SJSA1 (cell line): ENCODE measurements around the gene PYM1. TPM values are rescaled to one million over a fixed set of nuclear protein-coding genes. Genes with fewer than 3 reads are reported as not detected.
A peak's percentile ranks its signal among the peaks of the same experiment; 100 is the strongest.

Experiments
- DNase-seq, 2 experiments: peaks; one replicate each; pipeline ENCODE4 v3.0.0-alpha.2; 2015 to 2020; ENCODE audit warnings: low spot score in 2 of 2, low read depth in 1 of 2
- H3K27ac ChIP-seq: fragments of 250-450 bp; sonication (Bioruptor Pico); 2 replicates; pipeline ENCODE4 v1.5.1; 2020; ENCODE audit warnings: mild to moderate bottlenecking, moderate library complexity
- H3K27me3 ChIP-seq: fragments of 250-450 bp; sonication (Bioruptor Pico); replicated peaks from 2 replicates; pipeline ENCODE4 v1.5.1; 2020; ENCODE audit warnings: mild to moderate bottlenecking, moderate library complexity
- H3K36me3 ChIP-seq: fragments of 250-450 bp; sonication (Bioruptor Pico); 2 replicates; pipeline ENCODE4 v1.5.1; 2020; ENCODE audit warnings: mild to moderate bottlenecking
- H3K4me1 ChIP-seq: fragments of 250-450 bp; sonication (Bioruptor Pico); replicated peaks from 2 replicates; pipeline ENCODE4 v1.6.1; 2021; ENCODE audit warnings: mild to moderate bottlenecking
- H3K4me3 ChIP-seq: fragments of 250-450 bp; sonication (Bioruptor Pico); 2 replicates; pipeline ENCODE4 v1.5.1; 2020; ENCODE audit warnings: mild to moderate bottlenecking
- H3K9me3 ChIP-seq: fragments of 250-450 bp; sonication (Bioruptor Pico); replicated peaks from 2 replicates; pipeline ENCODE4 v1.5.1; 2020; ENCODE audit warnings: mild to moderate bottlenecking
- total RNA-seq: library from RNA; depleted of rRNA; stranded (reverse); fragments of >200 nt; shearing (Covaris generic); gene quantifications from 2 replicates; pipeline ENCODE4 v1.2.3, GENCODE V29; 2014

The PYM1 gene
- total RNA-seq, 1 experiment from 2014 or later, result 43.7 TPM

DNA sequence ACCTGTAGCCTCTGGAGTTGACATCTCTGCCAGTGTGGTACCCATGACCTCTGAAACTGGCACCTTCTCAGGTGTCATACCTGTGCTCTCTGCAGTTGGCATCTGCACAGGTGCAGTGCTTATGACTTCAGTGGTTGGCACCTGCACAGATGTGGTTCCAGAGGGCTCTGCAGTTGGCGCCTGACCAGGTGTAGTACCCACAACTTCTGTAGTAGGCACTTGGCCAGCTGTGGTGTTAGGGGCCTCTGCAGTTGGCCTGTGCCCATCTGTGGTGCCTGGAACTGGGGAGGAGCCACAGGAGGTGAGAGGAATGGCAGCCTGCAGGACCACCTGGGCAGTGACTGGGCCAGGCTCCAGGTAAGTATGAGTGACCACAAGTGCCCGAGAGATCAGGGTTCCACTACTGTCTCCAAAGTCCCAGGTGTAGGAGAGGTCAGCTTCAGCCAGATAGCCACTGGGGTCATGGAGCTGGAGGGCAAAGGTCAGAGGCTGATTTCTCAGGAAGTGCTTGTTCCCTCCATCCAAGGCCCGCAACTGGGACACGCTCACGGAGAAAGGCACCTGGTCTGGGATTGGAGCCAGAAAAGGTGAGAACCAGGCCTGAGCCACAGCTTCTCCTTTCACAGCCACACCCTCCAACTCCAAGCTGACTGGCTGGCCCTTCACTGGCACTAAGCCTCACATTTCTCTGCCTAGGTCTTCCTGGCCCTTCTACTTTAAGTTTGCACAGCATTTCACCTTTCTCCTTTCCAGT lies 29.6 kb upstream of the PYM1 start:
- DNase-seq, result no peak
- H3K4me3 ChIP-seq, result no peak overlapping the region
- H3K27me3 ChIP-seq, result no peaks in the 10 kb centered on the region
- no peaks in the 10 kb centered on the region for H3K36me3 ChIP-seq
- H3K4me1 ChIP-seq, result no peaks in the 10 kb centered on the region
- H3K27ac ChIP-seq, result no peak overlapping the region
- no peaks in the 10 kb centered on the region for H3K9me3 ChIP-seq

DNA sequence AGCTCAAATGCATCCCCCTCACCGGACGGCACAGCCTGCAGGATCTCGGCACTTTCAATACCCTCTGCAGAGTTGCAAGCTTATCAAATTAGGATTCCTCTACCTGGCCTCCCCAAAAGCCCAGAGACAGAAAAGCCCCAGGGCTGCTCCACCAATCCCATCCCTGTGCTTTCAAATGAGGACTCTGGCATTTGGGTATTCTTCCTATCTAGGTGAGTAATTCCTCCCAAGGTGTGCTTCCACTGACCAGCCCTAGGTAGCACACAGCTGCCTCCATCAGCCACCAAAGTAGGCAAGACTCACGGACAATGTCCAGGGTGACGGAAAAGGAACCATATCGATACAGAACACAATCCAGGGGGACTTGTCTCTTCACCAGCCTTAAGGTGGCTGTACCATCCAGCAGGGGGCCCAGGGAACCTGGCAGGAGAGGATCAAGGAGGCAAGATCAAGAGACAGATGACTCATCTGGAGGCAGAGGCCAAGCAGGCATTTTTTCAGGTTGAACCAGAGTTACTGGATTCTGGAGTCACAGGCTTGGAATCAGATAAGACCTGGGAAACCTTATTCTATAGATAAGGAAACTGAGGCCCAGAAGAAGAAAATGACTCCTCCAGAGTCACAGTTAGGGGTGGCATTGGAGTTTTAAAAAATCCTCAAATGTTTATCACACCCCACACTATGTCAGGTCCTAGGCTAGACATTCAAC lies 28.3 kb upstream of the PYM1 start:
- H3K27me3 ChIP-seq, result no peaks in the 10 kb centered on the region
- no peak overlapping the region for H3K4me3 ChIP-seq
- H3K36me3 ChIP-seq, result no peaks in the 10 kb centered on the region
- DNase-seq, result peak; percentile 22 to 67
- no peaks in the 10 kb centered on the region for H3K4me1 ChIP-seq
- no peaks in the 10 kb centered on the region for H3K9me3 ChIP-seq
- H3K27ac ChIP-seq, result no peak overlapping the region

DNA sequence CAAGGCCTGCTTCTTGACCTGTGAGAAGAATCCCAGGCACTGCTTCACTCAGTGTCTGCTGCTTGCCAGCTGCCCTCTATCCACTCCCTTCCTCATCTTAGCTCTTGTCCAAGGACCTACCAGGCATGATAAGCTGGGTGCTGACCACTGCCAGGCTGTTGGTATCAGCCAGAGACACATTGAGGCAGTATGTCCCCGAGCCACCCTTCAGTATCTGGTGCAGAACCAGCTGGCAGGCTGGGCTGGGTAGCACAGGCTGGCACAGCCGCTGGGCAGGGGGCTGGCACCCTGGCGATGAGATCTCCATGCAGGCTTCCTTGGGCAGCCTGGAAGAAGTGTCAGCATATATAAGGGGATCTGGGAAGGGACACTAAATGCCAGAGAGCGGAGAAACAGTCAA lies 27.6 kb upstream of the PYM1 start:
- H3K4me1 ChIP-seq, result no peaks in the 10 kb centered on the region
- H3K36me3 ChIP-seq, result no peaks in the 10 kb centered on the region
- DNase-seq, result no peak
- H3K4me3 ChIP-seq, result no peak overlapping the region
- H3K27ac ChIP-seq, result no peak overlapping the region
- H3K27me3 ChIP-seq, result no peaks in the 10 kb centered on the region
- no peaks in the 10 kb centered on the region for H3K9me3 ChIP-seq

DNA sequence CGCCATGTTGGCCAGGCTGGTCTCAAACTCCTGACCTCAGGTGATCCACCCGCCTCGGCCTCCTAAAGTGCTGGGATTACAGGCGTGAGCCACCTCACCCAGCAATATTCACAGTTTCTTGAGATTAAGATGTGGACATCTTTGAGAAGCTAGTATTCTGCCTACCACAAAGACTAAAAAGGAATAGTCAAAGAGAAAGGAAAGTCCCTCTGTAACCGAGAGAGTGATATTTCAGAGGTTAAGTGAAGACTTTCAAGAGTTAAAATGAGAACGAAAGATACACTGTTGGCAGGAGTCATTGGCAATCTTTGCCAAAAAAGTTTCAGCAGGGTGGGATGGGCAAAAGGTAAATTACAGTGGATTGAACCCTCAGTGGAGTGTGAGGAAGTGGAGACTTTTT lies 18.9 kb upstream of the PYM1 start:
- no peaks in the 10 kb centered on the region for H3K4me1 ChIP-seq
- no peak for DNase-seq

DNA sequence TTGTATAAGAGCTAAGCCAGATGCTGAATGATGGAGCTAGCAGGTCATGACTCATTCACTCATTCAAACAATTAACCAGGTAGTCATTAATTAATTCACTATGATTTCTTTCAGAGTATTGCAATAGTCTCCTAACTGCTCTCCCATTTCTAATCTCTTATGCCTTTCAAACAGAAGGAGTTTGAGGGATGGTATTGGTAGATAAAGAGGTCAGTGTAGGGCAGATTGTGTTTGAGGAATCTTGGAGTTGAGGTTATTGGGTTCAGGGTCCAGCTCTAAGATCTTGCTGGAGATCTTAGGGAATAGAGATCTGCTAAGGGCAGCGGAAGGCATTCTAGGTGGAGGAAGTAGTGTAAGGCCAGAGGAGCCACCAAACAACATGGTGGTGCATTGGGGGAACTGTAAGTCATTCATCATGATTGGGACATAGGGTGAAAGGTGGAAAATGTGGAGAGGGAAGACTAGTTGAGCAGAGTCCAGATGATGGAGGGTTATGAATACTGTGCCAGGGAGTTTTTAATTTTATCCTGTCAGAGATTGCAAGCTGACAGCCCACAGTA lies 15.0 kb upstream of the PYM1 start:
- no peaks in the 10 kb centered on the region for H3K27me3 ChIP-seq
- H3K9me3 ChIP-seq, result no peaks in the 10 kb centered on the region
- 0 out of 2 replicates have a peak, but pooled peaks cover 3% of the 10 kb centered on the region for H3K4me1 ChIP-seq
- no peaks in the 10 kb centered on the region; the same call in none of the 2 replicates for H3K36me3 ChIP-seq
- no peak overlapping the region for H3K4me3 ChIP-seq
- no peak overlapping the region for H3K27ac ChIP-seq
- no peak for DNase-seq

More for the DNA sequence above, 18.9 kb upstream of the PYM1 start:
- no peak overlapping the region for H3K27ac ChIP-seq
- no peaks in the 10 kb centered on the region for H3K9me3 ChIP-seq
- H3K27me3 ChIP-seq, result no peaks in the 10 kb centered on the region
- no peaks in the 10 kb centered on the region; the same call in 1 of the 2 replicates for H3K36me3 ChIP-seq
- no peak overlapping the region for H3K4me3 ChIP-seq

DNA sequence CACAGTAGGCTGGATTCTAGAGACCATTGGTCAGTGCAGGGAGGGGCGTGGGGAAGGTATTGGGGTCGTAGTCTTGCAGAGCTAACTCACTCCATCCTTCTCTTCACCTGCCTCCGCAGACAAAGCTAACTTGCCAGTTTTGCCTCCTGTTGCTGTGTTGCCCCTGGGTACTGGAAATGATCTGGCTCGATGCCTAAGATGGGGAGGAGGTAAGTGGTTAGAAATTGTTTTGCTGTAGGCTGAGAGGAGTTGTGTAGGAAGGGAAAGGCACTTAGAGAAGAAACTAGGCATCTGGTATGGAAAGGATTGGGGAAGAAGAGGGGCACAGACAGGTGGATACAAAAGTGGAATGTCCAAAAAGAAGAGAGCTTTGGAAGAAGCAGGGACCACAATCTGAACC lies 14.4 kb upstream of the PYM1 start:
- no peaks in the 10 kb centered on the region; the same call in none of the 2 replicates for H3K36me3 ChIP-seq
- no peak overlapping the region for H3K4me3 ChIP-seq

DNA sequence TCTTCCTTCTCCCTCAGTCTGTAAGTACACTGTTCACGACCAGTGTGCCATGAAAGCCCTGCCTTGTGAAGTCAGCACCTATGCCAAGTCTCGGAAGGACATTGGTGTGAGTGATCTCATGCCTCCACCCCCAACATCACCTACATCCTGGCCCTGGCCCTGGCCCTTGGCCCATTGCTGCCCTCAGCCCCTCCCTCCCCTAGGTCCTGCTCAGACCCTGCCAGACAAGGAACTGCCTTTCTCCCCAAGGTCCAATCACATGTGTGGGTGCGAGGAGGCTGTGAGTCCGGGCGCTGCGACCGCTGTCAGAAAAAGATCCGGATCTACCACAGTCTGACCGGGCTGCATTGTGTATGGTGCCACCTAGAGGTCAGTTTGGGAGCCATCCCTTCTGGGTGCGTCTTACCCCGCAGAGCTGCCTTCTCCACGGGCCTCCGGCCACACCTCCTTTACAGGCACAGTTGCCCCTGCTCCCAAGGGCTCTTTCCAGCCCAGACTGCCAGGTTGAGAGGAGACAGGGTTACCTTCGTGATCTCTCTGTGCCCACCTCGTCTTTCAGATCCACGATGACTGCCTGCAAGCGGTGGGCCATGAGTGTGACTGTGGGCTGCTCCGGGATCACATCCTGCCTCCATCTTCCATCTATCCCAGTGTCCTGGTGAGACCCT lies 12.5 kb upstream of the PYM1 start:
- Histone ChIP-seq H3K27ac (no peak overlapping the region), H3K4me1 (0 out of 2 replicates have a peak, but pooled peaks cover 3% of the 10 kb centered on the region), H3K9me3 (no peaks in the 10 kb centered on the region), H3K4me3 (no peak overlapping the region), H3K36me3 (no peaks in the 10 kb centered on the region; the same call in none of the 2 replicates), H3K27me3 (no peaks in the 10 kb centered on the region)
- DNase-seq, result peak; percentile 63 to 86

More for the DNA sequence above, 14.4 kb upstream of the PYM1 start:
- no peaks in the 10 kb centered on the region for H3K27me3 ChIP-seq
- 0 out of 2 replicates have a peak, but pooled peaks cover 3% of the 10 kb centered on the region for H3K4me1 ChIP-seq
- no peaks in the 10 kb centered on the region for H3K9me3 ChIP-seq
- DNase-seq, result no peak
- H3K27ac ChIP-seq, result no peak overlapping the region

DNA sequence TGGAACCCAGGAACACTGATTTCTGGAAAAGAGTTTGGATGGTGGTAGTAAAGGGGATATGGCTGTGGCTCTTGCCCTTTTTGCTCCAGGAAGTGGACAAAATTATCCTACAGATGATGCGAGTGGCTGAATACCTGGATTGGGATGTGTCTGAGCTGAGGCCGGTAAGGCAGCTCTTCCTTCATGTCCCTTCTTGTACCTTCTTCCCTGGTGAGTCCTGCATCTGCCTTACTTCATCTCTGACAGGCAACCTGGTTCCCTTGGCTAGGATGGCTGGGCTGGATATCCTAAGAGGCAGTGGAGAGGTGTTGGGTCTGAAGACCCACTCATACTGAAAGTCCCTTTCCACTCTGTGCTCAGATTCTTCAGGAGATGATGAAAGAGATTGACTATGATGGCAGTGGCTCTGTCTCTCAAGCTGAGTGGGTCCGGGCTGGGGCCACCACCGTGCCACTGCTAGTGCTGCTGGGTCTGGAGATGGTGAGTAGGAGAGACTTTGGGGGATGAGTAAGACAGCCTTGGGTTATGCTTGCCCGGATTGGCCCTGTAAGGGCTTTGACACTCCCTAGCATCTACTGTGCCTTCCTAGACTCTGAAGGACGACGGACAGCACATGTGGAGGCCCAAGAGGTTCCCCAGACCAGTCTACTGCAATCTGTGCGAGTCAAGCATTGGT lies 11.3 kb upstream of the PYM1 start:
- Histone ChIP-seq H3K4me1 (0 out of 2 replicates have a peak, but pooled peaks cover 3% of the 10 kb centered on the region), H3K36me3 (no peaks in the 10 kb centered on the region; the same call in none of the 2 replicates), H3K27me3 (no peaks in the 10 kb centered on the region), H3K9me3 (no peaks in the 10 kb centered on the region), H3K27ac (no peak overlapping the region), H3K4me3 (no peak overlapping the region)
- no peak for DNase-seq

DNA sequence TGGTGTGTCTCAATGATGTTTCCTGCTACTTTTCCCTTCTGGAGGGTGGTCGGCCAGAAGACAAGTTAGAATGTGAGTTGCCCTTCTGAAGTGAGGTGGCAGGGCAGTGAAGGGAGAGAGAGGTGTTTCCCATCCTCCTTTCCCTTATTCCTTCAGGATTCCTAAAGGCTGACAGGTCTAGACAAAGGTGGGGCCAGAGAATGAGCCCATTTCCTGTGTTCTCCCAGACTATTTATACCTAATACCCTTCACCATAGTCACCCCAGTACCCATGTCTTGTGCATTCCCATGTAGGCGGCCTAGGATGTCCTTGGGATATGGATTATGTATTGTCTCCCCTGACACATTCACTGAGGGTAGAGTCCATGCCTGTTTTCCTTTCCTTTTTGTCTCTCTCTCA lies 10.3 kb upstream of the PYM1 start:
- H3K36me3 ChIP-seq, result no peaks in the 10 kb centered on the region; the same call in none of the 2 replicates
- DNase-seq, result no peak
- no peaks in the 10 kb centered on the region for H3K9me3 ChIP-seq
- peaks cover 7% of the 10 kb centered on the region for H3K4me1 ChIP-seq
- H3K27ac ChIP-seq, result no peak overlapping the region
- no peak overlapping the region for H3K4me3 ChIP-seq
- H3K27me3 ChIP-seq, result no peaks in the 10 kb centered on the region

DNA sequence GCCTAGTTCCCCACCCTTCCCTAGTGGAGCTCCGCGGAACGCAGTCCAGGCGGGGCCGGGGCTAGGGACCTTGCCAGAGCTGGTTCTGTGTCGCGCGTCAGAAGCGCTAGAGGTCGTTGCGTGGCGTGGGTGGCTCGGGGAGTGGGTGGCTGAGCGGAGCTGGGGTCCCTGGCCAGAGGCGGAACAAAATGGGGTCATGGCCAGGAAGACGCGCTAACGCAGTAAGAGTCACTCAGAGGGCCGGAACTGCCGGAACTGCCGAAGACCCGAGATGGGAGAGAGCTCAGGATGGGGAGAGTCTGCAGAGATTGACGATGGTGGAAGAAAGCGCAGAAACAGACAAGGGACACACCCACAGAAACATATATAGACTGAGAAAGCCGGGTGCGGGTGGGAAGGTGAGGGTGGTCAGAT lies 8.1 kb upstream of the PYM1 start:
- peaks cover 26% of the 10 kb centered on the region for H3K4me1 ChIP-seq
- no peak overlapping the region for H3K4me3 ChIP-seq
- DNase-seq, result no peak
- H3K27ac ChIP-seq, result no peak overlapping the region
- no peaks in the 10 kb centered on the region; the same call in 1 of the 2 replicates for H3K36me3 ChIP-seq
- H3K27me3 ChIP-seq, result no peaks in the 10 kb centered on the region
- no peaks in the 10 kb centered on the region for H3K9me3 ChIP-seq

DNA sequence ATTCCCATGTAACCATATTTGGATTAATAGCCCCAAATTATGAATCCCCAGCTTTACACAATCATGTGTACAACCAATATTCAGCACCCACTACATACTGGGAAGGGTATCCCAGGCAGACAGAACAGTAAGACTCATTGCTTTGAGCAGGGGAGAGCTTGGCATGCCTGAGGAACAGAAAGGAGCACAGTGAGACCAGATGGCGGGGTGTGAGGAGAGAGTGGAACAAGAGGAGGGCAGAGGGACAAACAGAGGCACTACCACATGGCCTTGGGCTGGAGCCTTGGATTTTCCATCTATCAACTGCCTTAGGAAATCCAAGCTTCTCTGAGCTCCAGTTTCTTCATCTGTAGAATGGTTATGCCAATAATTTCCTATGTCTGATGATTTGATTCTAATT lies 7.1 kb upstream of the PYM1 start:
- H3K4me1 ChIP-seq, result peaks cover 27% of the 10 kb centered on the region
- no peaks in the 10 kb centered on the region; the same call in 1 of the 2 replicates for H3K36me3 ChIP-seq
- DNase-seq, result no peak
- no peaks in the 10 kb centered on the region for H3K27me3 ChIP-seq
- H3K27ac ChIP-seq, result no peak overlapping the region
- no peaks in the 10 kb centered on the region for H3K9me3 ChIP-seq
- no peak overlapping the region for H3K4me3 ChIP-seq

DNA sequence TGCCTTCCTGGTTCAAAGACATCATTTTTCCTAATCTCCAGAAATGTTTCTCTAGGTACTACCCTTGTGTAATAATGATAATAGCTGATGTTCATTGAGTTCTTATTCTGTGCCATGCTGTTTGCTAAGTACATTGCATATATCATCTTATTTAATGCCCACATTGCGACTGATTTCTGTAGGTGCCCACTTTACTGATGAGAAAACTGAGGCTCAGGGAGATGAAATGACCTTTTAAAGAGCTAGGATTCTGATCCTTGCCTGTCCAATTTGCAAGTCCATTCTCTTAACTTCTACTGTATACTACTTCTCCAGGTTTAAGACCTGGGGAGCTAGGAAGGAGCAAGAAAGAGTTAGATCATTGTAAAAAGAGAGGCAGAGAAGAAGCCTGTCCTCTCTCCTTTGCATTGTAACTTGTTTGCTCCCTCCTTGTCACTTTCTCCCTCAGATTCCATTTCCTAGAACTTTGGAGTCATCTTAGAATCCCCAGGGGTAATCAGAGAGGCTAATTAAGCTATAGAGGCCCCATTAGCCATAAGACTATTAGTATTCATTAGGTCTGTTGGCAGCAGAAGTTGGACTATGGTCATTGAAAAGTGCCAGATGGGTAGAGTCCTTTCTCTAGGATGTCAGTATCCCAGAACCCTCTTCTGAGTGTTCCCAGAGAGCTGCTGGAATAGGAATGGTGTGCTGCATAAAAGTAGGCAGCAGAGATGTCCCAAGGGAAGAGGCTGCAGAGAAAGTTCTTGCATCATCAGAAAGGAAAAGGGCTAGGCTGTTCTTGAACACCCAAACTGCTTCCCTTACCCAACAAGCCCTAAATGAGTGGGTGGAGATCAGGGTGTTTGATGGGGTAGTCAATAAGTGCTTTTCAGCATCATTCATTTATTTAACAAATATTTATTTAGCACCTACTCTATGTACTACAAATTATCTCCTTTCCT lies 6.4 kb upstream of the PYM1 start:
- no peak for DNase-seq
- Histone ChIP-seq H3K27ac (no peak overlapping the region), H3K4me1 (peaks cover 28% of the 10 kb centered on the region), H3K4me3 (no peak overlapping the region), H3K27me3 (no peaks in the 10 kb centered on the region), H3K9me3 (no peaks in the 10 kb centered on the region), H3K36me3 (no peaks in the 10 kb centered on the region; the same call in 1 of the 2 replicates)
